ENCODE results near the gene S100A6. TPM values are rescaled to one million over a fixed set of nuclear protein-coding genes. Genes with fewer than 3 reads are reported as not detected.

Gene S100A6
- total and polyA plus RNA-seq, 2 donors (not counting 3 experiments of a cell fraction or from before 2014, with no cell fraction given): 552 to 908 TPM

DNA sequence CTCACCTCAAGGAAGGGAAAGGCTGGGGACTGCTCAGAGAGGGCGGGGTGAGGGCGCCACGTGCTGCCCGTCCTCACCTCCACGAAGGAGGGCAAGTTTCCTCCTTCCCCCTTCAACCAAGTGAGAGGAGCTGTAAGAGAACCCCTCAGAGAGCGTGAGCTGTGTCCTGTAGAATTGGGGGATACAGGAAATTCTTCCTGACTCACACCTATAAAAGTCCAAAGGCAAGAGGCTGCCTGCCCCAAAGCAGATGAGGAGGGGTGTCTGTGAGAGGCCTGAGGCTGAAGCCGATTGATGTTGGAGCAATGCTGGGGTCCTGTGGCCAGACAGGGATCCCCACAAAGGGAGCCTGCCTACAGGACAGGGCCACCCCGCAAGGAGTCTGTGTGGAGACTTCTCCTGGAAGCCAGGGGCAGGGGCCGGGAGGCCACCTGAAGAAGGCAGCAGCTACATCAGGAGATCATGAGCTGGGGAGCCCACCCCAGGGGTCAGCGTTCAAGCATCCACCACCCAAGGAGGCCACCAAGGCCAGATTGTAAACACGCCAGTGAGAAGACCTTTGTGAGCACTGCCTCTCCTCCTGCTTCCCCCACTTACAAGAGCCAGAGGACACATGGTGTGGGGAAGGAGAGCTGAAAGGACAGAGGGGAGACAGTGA is 27.7 kb downstream of the S100A6 start:
- no peak for DNase-seq (ENCODE audit: low read depth, low spot score)
- Histone ChIP-seq H3K4me3 (replicated peaks in 1 of 3; ENCODE audit: insufficient read depth in 1 of 3, low read depth in 1 of 3, low read length in 3 of 3) (no peak overlapping the region), H3K4me1 (ENCODE audit: control insufficient read depth, extremely low read depth, insufficient read depth, low read length) (no peaks in the 10 kb centered on the region), H3K4me2 (ENCODE audit: insufficient read depth, low read length) (no peak overlapping the region), H3K9me1 (replicated peaks; ENCODE audit: control insufficient read depth, extremely low read depth, insufficient read depth, low read length) (no peaks in the 10 kb centered on the region), H3K9me3 (replicated peaks; ENCODE audit: control insufficient read depth, insufficient read depth, low read length) (no peaks in the 10 kb centered on the region), H3K27me3 (ENCODE audit: control insufficient read depth in 2 of 2, insufficient read depth in 2 of 2, low read length in 2 of 2) (no peaks in the 10 kb centered on the region), H4K20me1 (replicated peaks; ENCODE audit: control insufficient read depth, extremely low read depth, insufficient read depth, low read length) (no peaks in the 10 kb centered on the region), H3K9ac (replicated peaks; ENCODE audit: extremely low read depth, insufficient read depth, low read length) (no peak overlapping the region), H3K79me2 (ENCODE audit: control insufficient read depth, insufficient read depth, low read length) (no peaks in the 10 kb centered on the region), H2AFZ (ENCODE audit: low read depth, low read length) (no peak overlapping the region), H3K36me3 (ENCODE audit: control insufficient read depth in 2 of 2, extremely low read depth in 1 of 2, insufficient read depth in 2 of 2, low read length in 2 of 2) (no peaks in the 10 kb centered on the region), H3K27ac (ENCODE audit: insufficient read depth, low read depth, low read length) (no peak overlapping the region)
- CTCF ChIA-PET: interaction anchor here (6.1 kb wide), 1 partner anchor 62 kb away, joined by 167 read pairs; no protein-coding TSS in a partner anchor
- BruUV-seq (replicated peaks): no TSS peak
- dilution Hi-C loops (cut with MboI; ENCODE audit: extremely low pct_ligation_motif_present, low sequenced_read_pairs): no loop called here
- FAIRE-seq: no peak
- intact Hi-C loops (cut with micrococcal nuclease): no loop called here
- POLR2A ChIA-PET: no interaction called here
- TF ChIP-seq GATA2 (IDR thresholded peaks at IDR 0.05; ENCODE audit: insufficient read depth, insufficient read length, low read depth, low read length) (no peak), JUN (IDR thresholded peaks at IDR 0.05; ENCODE audit: borderline replicate concordance, insufficient read depth, insufficient read length, low read depth) (no peak), POLR2A (IDR thresholded peaks at IDR 0.05; ENCODE audit: low read depth, low read length) (no peak), EZH2 (IDR thresholded peaks at IDR 0.05; ENCODE audit: borderline replicate concordance, low read depth, low read length, severe bottlenecking) (no peak), FOS (IDR thresholded peaks at IDR 0.05; ENCODE audit: borderline replicate concordance, insufficient read depth, low read length) (no peak), POLR2AphosphoS5 (IDR thresholded peaks at IDR 0.05; ENCODE audit: insufficient read depth, low read depth, low read length) (no peak), MYC (IDR thresholded peaks at IDR 0.05; ENCODE audit: low read depth, low read length) (no peak)
- TF ChIP-seq, protein P1, sequence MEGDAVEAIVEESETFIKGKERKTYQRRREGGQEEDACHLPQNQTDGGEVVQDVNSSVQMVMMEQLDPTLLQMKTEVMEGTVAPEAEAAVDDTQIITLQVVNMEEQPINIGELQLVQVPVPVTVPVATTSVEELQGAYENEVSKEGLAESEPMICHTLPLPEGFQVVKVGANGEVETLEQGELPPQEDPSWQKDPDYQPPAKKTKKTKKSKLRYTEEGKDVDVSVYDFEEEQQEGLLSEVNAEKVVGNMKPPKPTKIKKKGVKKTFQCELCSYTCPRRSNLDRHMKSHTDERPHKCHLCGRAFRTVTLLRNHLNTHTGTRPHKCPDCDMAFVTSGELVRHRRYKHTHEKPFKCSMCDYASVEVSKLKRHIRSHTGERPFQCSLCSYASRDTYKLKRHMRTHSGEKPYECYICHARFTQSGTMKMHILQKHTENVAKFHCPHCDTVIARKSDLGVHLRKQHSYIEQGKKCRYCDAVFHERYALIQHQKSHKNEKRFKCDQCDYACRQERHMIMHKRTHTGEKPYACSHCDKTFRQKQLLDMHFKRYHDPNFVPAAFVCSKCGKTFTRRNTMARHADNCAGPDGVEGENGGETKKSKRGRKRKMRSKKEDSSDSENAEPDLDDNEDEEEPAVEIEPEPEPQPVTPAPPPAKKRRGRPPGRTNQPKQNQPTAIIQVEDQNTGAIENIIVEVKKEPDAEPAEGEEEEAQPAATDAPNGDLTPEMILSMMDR (IDR thresholded peaks at IDR 0.05; ENCODE audit: extremely low read depth in 1 of 2, insufficient read depth in 1 of 2, low read depth in 1 of 2, low read length in 2 of 2): no peak
- TF ChIP-seq, protein P2, sequence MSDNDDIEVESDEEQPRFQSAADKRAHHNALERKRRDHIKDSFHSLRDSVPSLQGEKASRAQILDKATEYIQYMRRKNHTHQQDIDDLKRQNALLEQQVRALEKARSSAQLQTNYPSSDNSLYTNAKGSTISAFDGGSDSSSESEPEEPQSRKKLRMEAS (IDR thresholded peaks at IDR 0.05; ENCODE audit: insufficient read depth, insufficient read length): no peak
